GM13976 (cell line): ENCODE results near the gene UPB1.
"Not testable (repeated sequence)": the region's sequence is repeated elsewhere in the genome, so short reads cannot be mapped to it uniquely, and the experiment has no call there.

Experiments used
- DNase-seq: peaks from one replicate; pipeline ENCODE4 v3.0.0; 2012; ENCODE audit warnings: low spot score
- CTCF ChIP-seq: IDR thresholded peaks from 2 replicates; pipeline ENCODE4 v1.5.1; 2012; ENCODE audit warnings: borderline replicate concordance, mild to moderate bottlenecking; ENCODE audit not compliant: insufficient read depth; ENCODE audit errors: extremely low read depth, missing control alignments, control extremely low read depth
- in situ Hi-C: fragments of 300-500 bp; cut with MboI; formaldehyde crosslinking; loops from one replicate; pipeline ENCODE4 v1.12.0; 2022; ENCODE audit warnings: low sequenced_read_pairs, mixed read lengths, inconsistent platforms; ENCODE audit not compliant: unreplicated experiment

UPB1 gene

GRCh38 chr22:24519496-24519895, 24.4 kb downstream of the UPB1 start:
- in situ Hi-C loops = no loop called here
- no peak for DNase-seq
- TF ChIP-seq CTCF = no peak

- DNase-seq = peak; percentile 68
- peak; percentile 66 for TF ChIP-seq CTCF
- in situ Hi-C loops = loop anchor here (5.0 kb wide), 1 partner anchor 195 kb away; no protein-coding TSS in a partner anchor
Measured at GRCh38 chr22:24521791-24522245, 26.7 kb downstream of the UPB1 start.

DNA sequence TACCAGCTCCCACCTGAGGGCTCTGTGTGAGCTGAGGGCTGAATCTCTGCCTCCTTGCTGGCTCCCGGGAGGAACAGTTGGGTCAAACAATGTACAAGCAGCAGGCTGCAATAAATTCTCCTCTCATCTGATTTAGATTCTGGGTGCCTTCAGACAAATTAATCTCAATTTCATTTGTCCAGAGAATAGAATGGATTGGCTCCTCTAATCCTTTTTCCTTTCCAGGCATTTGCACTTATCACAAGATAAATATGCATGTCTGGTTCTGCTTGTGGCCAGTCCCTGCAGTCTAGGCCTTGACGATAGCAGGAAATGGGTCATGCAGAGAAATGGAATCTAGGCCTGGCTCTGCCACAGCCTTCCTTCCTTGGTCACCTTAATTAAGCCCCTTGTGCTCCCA, 28.7 kb downstream of the UPB1 start:
- no peak for DNase-seq
- in situ Hi-C loops = loop anchor here (5.0 kb wide), 1 partner anchor 197 kb away; no protein-coding TSS in a partner anchor
- no peak for TF ChIP-seq CTCF

GRCh38 chr22:24525416-24526037, 30.4 kb downstream of the UPB1 start:
- in situ Hi-C loops = no loop called here
- peak; percentile 83 for DNase-seq
- peak; percentile 83 for TF ChIP-seq CTCF

DNA sequence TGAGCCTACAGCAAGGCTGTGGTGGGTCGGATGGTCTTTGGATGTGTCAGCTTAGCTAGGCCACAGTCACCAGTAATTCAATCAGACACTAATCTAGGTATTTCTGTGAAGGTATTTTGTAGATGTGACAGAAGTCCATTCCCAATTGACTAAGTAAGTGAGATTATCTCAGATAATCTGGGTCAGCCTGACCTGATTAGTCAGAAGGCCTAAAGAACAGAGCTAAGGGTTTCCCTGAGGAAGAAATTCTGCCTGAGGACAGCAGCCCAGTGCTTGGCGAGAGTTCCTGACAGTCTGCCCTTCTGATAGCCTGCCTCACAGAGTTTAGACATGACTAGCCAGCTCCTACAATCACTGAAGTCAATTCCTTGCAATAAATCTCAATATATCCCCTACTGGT, 31.1 kb downstream of the UPB1 start:
- DNase-seq = no peak
- no peak for TF ChIP-seq CTCF
- in situ Hi-C loops = no loop called here

- TF ChIP-seq CTCF = no peak
- DNase-seq = no peak
- in situ Hi-C loops = no loop called here
Measured at GRCh38 chr22:24529898-24530297, 34.8 kb downstream of the UPB1 start.

DNA sequence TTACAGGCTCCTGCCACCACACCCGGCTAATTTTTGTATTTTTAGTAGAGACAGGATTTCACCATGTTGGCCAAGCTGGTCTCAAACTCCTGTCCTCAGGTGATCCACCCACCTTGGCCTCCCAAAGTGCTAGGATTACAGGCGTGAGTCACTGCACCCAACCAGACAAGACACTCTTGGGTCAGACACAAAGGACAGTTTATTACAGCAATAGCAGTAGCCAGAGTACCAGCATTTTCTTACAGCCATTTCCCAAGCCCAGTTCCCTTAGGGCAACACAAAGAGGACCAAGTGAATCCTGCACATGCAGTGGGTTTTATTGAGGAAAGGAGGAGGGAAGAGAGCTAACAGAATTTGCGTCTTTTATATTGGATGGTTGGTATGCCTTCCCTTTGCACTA, 35.8 kb downstream of the UPB1 start:
- in situ Hi-C loops = not testable (repeated sequence)

More for the DNA sequence above, 35.8 kb downstream of the UPB1 start:
- not testable (repeated sequence) for DNase-seq
